HG03442 (cell line): ENCODE data around the gene UEVLD.
A peak's percentile ranks its signal among the peaks of the same experiment; 100 is the strongest.

ENCODE experiments used
- ATAC-seq: cut with Tn5 transposase; IDR thresholded peaks from one replicate; pipeline ENCODE4 v1.9.1; 2021; ENCODE audit warnings: mild to moderate bottlenecking, moderate library complexity; ENCODE audit not compliant: unreplicated experiment

UEVLD gene

DNA sequence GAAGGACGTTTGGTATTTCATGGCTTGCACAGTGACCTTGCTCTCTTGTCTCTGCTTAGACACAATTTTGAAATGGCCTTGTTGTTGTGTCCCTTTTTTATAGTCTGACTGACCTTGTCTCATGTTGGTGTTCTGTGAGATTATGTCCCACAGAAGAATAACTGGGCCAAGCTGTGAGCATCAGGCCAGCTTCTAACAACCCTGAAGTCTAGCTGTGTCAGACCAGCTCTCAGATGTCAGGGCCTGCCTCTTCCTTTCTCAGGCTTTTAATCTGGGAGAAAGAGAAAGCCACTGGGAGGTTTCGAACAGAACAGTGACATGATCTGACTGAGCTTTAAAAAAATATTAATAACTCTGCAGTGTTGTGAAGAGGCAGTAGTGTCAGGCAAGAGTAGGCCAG, 2.0 kb upstream of the UEVLD start:
- ATAC-seq: no peak

DNA sequence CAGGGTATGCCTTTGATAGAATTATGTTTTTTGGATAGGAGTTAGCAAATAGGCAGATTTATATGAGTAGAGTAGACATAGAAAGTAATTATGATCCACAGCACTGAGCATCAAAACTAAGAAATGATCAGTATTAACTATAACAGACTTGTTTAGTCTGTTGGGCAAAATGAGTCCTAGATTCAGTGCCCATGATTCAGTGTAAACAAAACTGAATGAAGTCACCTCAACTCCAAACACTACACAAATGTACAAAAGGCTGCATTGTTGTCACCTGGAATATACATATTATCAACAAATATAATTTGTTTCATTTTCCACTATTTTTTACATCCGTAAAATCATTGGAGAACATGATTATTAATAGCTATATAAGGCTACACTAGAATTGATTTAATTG, 6.7 kb downstream of the UEVLD start:
- no peak for ATAC-seq

DNA sequence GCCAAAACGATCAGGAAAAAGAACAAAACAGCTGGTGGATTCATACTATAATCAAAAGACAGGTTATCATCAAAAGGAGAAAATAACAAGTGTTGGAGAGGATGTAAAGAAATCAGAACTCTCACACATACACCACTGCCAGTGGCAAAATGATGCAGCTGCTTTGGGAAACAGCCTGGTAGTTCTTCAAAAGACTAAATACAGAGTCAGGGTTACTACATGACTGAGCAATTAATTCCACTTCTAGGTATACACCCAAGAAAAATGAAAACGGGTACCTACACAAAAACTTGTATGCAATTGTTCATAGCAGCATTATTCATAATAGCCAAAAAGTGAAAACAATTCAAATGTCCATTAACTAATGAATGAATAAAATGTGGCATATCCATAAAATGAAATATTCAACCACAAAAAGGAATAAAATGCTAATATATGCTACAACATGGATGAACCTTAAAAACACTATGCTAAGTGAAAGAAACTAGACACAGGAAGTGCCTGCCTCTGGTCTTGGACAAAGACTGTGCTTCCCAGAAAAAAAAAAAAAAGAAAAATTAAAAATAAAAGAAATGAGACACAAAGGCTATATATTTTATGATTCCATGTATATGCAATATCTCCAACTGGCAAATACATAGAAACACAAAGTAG, 8.3 kb downstream of the UEVLD start:
- ATAC-seq: no peak

DNA sequence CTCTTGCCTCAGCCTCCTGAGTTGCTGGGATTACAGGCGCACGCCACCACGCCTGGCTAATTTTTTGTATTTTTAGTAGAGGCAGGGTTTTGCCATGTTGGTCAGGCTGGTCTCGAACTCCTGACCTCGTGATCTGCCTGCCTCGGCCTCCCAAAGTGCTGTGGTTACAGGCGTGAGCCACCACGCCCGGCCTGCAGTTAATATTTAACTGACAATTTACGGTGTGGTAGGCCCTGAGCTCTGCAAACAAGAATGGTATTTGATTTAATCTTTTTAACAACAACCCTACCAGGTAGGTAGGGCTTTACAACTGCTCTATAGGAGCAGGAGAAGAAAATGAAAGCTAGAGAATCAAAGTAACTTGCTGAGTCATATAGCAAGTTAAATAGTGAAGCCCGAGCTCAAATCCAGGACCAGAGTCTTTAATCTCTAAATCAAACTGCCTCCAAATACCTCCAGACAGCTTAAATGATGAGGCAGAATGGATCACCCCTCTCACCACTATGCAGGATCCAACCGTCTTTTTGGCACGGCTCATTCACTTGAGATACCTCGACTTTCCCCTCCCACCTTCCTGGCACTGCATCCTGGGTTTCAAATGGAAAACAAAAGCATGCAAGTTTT, 9.4 kb downstream of the UEVLD start:
- peak; percentile 88 for ATAC-seq

DNA sequence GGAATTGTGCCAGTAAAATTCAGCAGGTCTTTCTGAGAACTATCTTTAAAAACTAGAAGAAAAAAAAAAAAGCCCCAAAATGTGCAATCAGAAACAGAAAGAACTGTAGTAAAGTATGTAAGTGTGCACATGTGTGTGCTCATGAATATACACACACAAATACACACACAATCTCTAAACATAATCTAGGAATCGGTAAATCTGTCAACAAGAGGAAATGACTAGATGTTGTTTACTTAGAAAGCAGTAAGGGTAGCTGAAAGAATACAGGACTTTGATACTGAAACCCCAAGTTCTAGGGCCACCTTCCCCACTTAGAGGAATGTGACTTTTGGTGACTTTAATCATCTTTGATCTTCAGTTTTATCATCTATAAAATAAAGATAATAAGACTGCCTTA, 13.2 kb downstream of the UEVLD start:
- ATAC-seq: no peak

DNA sequence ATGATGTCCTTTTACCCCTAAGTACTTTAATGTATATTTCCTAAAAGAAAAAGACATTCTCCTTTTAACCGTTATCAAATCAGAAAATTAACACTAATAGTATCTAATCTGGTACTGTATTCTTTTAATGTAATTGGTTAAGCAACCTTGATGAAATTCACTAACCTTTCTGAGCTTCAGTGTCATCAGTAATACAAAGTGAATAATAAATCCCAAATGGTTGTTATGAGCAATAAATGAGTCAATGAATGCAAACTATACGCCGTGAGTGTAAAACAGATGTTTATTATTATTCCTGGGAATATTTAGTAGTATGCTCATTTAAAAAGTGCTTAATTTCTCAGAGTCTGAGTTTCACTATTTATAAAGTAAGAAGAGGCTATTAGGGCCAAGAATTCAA, 21.5 kb downstream of the UEVLD start:
- no peak for ATAC-seq

DNA sequence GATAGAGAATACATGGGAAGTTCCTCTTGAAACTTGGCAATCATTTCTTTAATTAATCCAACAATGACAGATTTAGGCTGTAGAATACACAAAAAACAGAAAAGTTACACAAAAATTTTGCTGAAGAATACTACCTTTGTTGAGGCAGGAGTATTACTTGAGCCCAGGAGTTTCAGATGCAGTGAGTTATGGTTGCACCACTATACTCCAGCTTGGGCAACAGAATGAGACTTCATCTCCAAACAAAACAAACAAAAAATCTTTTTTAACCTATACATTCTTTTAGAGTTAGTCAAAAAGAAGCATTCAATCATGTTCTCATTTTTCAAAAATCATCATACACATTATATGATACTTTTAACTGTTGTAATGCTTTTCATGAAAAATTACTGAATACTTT, 22.1 kb downstream of the UEVLD start:
- no peak for ATAC-seq

DNA sequence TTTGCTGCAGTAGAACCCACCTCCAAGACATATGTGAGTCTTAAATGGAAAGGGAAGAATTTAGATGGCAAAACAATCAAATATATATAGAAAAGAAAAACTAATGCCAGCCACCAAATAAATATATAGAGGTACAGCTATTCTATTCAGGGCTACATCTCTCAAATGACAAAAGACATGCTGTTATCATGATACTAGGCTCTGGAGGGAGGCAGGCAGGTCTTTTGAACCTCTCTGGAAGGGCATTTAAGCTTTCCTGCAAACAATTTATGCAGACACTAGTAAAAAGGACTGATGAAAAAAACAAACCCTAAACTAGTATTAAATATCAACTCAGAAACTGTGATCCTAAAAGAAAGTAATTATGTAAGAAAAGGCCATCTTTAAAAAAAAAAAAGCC, 24.4 kb downstream of the UEVLD start:
- no peak for ATAC-seq

DNA sequence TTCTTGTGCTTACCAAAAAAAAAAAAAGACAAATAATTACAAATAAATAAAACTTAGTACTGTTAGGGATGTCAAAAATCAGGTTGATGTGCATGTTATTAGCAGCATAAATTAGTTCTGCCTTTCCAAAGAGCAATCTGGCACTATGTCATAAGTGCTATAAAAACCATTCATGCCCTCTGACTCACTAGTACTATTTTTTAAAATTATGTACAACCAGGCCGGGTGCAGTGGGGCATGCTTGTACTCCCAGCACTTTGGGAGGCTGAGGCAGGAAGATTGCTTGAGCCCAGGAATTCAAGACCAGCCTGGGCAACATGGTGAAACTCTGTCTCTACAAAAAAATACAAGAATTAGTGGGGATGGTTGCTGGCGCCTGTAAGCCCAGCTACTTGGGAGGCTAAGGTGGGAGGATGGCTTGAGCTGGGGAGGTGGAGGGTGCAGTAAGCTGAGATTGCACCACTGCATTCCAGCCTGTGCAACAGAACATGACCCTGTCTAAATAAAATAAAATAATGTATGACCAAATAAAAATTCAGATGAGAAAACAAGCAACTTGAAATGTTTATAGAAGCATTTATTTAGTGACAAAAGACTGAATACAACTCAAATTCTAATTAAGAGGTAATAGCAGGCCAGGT, 25.3 kb downstream of the UEVLD start:
- no peak for ATAC-seq

DNA sequence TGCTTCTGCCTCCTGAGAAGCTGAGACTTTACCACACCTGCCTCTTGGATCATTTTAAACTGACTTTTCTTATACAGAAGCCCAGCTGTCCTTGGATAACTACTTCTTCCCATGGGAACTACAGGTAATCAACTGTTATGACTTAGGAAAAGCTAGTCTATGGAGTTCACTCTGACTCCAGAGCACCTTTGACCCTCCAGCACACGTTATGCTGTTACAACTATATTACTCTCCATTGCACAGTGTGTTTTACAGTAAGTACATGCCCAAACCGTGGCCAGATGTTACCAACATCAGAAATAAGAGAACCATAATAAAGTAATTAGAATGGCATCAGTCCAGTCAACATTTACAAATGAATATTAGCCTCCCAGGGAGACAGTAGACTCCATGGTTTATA, 40.5 kb downstream of the UEVLD start:
- ATAC-seq: no peak

DNA sequence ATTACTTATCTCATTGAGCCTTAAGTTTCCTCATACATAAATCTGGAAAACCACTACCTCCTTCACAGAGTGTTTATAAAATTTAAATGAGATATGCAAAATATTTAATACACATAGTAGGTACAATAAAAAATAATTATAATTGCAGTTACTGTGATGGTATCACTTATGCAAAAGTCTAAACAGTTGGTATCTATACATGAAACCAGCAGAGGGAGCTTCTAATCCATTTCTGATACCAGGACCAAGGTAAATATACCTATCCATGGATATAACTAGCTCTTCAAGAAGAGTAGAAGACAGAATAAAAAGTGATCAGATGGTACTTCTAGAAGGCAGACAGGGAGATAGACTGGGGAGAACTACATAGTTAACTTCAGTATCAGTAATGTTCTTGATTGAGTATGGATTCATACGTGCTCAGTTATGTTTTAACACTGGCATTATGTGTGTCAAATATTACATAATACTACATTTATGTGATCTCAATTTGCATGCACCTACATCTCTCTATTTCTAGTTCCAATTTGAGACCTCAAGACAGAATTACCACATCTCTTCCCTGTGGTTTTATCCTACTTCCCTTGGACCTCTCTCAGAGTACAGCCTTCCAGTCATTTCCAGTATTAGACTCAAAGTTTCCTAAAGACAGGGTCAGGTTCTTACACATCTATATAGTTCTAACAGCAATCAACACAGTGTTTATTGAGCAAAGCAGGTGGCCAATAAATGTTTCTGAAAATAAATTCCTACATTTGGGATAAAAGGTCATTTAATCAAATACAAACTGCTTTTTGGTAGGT, 48.1 kb downstream of the UEVLD start:
- no peak for ATAC-seq

DNA sequence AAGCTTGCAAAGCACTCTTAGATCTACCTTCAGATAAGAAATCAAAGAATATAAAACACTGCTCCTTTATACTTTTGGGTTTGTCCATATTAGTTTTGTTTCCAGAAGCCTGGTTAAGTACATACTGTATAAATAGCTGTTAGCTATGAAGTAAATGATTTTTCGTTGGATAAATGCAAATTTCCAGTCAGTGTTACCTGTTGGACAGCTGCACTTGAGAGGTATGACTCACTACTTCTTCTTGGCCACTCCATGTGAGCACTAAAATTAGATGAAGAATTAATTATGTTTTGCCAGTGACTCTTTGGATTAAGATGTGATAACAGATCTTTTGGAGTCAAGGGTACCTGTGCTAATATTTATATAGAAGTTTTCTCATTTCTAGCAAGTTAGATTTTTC, 52.3 kb downstream of the UEVLD start:
- ATAC-seq: no peak

DNA sequence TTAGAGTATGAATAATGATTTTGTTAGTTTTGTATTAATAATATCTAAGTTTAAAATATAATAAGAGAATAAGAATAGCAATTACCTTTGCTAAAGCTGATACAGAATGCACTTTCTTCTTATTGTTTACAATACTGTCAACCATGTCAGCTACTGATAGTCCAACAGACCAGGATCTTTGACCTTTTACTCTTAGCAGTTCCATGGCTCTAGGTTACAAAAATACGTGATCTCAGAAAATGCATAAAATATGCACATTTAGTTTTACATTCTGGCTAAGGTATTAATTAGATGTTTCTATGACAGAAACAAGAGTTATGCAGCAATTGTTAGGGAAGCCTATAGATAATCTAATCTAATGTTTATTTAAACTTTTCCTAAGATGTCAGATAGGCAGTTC, 54.3 kb downstream of the UEVLD start:
- no peak for ATAC-seq

DNA sequence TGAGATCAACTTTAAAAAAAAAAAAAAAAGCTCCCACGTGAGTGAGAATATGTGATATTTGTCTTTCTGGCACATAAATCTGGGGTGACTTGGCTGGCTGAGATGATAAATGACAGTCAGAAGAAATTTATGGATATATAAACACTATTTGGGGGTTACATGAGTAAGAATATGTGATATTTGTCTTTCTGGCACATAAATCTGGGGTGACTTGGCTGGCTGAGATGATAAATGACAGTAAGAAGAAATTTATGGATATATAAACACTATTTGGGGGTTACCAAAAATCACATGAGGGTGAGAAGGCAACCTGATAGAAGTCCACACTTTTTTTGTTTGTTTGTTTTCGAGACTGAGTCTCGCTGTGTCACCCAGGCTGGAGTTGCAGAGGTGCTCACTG, 55.2 kb downstream of the UEVLD start:
- no peak for ATAC-seq

DNA sequence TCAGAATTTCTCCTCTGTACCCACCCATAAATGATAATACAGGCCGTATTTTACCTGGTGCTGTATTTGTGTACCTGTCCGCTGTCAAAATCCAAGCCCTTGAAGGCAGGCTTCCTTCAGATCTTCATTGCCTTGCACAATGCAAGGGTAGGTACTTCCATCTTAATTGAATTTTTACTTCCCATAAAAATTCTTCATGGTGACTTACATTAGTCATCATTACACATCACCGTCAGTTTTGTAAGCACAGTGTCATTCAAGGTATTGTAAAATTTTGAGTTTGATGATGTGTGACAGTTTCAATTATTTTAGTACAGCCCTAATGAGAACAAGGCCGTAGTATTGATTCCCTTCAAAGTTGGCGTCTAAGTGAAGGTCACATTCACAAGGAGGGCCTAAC, 61.0 kb downstream of the UEVLD start:
- ATAC-seq: no peak

DNA sequence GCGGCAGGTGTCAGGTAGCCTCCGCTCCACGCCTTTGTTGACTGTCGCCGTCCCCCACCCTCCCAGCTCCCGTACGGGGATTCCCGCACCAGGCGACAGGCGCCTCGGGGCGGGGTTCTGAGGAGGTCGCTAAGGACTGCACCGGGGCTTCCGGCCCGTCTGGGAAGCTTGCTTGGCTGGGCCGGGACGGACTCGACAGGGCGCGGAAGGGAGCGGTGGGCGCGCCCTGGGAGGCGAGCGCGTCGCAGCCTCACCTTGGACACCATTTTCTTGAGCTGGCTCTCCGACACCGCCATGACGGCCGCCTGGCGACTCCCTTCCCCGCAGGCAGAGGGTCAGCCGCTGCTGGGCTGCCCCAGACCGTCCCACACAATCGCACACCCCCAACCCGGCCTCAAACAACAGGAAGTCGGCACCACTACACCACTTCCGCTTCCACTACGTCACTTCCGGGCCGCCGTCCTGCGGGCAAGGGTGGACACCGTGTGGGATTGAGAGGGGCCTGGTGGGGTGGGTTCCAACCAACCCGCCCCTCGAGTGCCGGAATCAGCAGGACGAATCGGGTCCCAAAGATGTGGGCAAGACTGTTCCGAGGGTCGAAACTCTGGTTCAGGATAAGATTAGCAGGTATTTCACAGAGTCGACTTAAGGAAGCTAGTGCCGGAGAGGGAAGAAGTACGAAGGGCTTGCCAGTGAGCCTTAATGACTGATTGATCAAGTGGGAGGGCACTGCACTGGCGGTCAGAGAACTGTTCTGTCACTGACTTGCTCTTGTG, 61.8 kb downstream of the UEVLD start, which contains the start of gene TSG101:
Gene TSG101, minus strand, starts transcription at position 422 of the 776 bp plus-strand sequence. Its CDS starts 126 bp downstream, at position 296.
- ATAC-seq: peak; percentile 94

DNA sequence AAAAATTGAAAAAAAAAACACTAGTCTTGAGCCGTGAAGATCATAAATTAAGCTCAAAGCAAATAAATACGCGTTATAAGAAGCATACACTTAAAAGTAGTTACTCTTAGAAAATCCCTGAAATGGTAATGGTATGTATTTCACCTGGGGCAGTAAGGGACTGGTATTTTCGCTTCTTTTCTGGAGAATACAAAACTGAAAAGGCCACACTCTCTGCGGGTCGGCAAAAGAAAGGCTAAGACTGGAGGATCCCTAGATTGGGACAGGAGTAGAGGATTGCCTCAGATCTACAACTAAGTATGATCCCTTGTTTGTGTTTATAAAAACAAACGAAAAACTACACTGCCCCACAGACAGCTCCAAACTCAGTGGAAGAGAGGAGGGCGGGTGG, 62.4 kb downstream of the UEVLD start:
- ATAC-seq: no peak

DNA sequence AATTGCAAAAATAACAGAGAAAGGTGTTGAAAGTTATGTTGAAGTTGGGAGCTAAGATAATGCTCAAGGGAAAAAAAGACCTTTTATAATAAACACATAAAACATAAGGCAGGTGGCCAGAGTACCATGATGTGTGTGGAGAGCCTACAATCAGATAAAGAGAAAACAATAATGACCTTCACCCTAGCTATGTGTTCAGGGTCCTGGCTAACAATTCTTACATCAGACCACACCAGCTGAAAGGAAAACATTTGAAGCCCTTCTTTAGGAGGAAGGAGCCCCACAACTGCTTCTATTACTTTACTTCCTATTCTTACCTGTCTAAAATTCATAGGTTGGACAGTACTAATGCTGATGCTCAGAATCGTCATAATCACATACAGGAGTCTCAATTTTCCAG, 64.3 kb downstream of the UEVLD start:
- ATAC-seq: no peak

DNA sequence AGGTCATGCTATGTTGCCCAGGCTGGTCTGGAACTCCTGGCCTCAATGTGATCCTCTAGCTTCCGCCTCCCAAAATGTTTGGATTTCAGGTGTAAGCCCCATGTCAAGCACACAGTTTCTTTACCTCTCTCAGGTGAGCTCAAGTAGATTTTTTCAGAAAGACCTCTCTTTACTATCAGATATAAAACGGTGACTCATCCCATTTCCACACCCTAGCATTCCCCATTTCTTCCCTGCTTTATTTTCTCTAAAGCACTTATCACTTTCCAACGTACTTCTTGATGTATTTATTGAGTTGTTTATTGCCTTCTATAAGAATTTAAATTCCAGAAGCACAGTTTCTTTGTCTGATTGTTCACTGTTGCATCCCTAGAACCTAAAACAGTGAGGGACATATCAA, 65.5 kb downstream of the UEVLD start:
- no peak for ATAC-seq

DNA sequence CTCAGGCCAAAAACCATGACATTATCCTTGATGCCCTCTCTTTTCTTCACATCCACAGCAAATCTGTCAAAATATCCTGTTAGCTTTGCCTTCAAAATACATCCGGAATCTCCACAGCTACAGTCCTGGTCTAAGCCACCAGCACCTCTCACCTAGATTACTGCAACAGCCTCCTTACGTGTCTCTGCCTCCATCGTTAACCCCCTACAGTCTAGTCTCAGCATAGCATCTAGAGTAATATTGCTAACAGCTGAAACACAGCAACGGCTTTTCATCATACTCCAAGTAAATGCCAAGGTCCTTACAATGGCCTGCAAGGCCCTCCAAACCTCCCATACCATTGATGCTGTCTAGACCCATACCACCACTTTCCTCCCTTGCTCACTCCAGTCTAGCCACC, 66.1 kb downstream of the UEVLD start:
- no peak for ATAC-seq

DNA sequence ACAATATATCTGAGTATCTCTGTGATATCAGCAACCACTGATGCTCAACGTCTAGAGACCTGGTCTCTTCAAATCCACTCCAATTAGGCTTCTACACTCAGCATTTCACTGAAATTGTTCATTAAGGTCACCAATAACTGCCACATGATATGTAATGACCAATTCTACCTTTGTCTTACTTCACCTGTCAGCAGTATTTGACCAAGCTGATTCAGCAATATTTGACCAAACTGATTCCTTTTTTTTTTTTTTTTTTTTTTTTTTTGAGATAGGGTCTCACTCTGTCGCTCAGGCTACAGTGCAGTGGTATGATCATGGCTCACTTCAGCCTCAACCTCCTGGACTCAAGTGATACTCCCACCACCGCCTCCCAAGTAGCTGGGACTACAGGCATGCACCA, 67.4 kb downstream of the UEVLD start:
- ATAC-seq: no peak
